T47D (cell line): ENCODE data around the gene TMEM178A.

Source experiments
- DNase-seq, 2 experiments: peaks; one replicate each; pipeline versions ENCODE4 v3.0.0 to v3.0.0-alpha.2; 2011 to 2012; ENCODE audit warnings: low read depth in 1 of 2, low spot score in 1 of 2
- JUND ChIP-seq: IDR thresholded peaks from 2 replicates; pipeline ENCODE4 v1.6.1; 2012; ENCODE audit warnings: low read depth
- in situ Hi-C: cut with HindIII; loops from 2 replicates; pipeline ENCODE4 v1.10.0; 2016; ENCODE audit warnings: low sequenced_read_pairs, low pct_unique_long_range_greater_than_20kb

The TMEM178A gene

GRCh38 chr2:39730685-39731302 lies 65.1 kb downstream of the TMEM178A start:
- DNase-seq: peak; percentile 9 to 57
- TF ChIP-seq JUND: no peak
- in situ Hi-C loops: no loop called here

GRCh38 chr2:39731546-39731945 lies 65.8 kb downstream of the TMEM178A start:
- no peak for TF ChIP-seq JUND
- DNase-seq: no peak
- in situ Hi-C loops: no loop called here

GRCh38 chr2:39732482-39732881 lies 66.8 kb downstream of the TMEM178A start:
- TF ChIP-seq JUND: no peak
- in situ Hi-C loops: no loop called here
- DNase-seq: no peak

GRCh38 chr2:39733070-39733674 lies 67.5 kb downstream of the TMEM178A start:
- no peak for DNase-seq
- in situ Hi-C loops: no loop called here
- TF ChIP-seq JUND: no peak

GRCh38 chr2:39734445-39734844 lies 68.7 kb downstream of the TMEM178A start:
- in situ Hi-C loops: no loop called here
- no peak for DNase-seq
- no peak for TF ChIP-seq JUND

GRCh38 chr2:39735648-39736047 lies 69.9 kb downstream of the TMEM178A start:
- in situ Hi-C loops: no loop called here
- TF ChIP-seq JUND: no peak
- DNase-seq: no peak

- in situ Hi-C loops: no loop called here
- TF ChIP-seq JUND: no peak
- no peak for DNase-seq
Observed at GRCh38 chr2:39736640-39737039, 70.9 kb downstream of the TMEM178A start.

GRCh38 chr2:39737661-39738060 lies 71.9 kb downstream of the TMEM178A start:
- TF ChIP-seq JUND: no peak
- DNase-seq: no peak
- in situ Hi-C loops: no loop called here

- TF ChIP-seq JUND: no peak
- no peak for DNase-seq
- in situ Hi-C loops: no loop called here
Observed at GRCh38 chr2:39738936-39739335, 73.2 kb downstream of the TMEM178A start.

GRCh38 chr2:39739386-39739785 lies 73.7 kb downstream of the TMEM178A start:
- no peak for DNase-seq
- no peak for TF ChIP-seq JUND
- in situ Hi-C loops: no loop called here

- in situ Hi-C loops: no loop called here
- no peak for TF ChIP-seq JUND
- no peak for DNase-seq
Observed at GRCh38 chr2:39741871-39742270, 76.2 kb downstream of the TMEM178A start.

- in situ Hi-C loops: no loop called here
- no peak for DNase-seq
- TF ChIP-seq JUND: no peak
Observed at GRCh38 chr2:39743269-39743776, 77.6 kb downstream of the TMEM178A start.

- DNase-seq: no peak
- in situ Hi-C loops: no loop called here
- TF ChIP-seq JUND: no peak
Observed at GRCh38 chr2:39755466-39755865, 89.7 kb downstream of the TMEM178A start.

- DNase-seq: no peak
- TF ChIP-seq JUND: no peak
- in situ Hi-C loops: no loop called here
Observed at GRCh38 chr2:39757156-39757555, 91.4 kb downstream of the TMEM178A start.
